Astrocyte (in vitro differentiated cells and primary cell): ENCODE data around the gene JAKMIP2. TPM values are rescaled to one million over a fixed set of nuclear protein-coding genes. Genes with fewer than 3 reads are reported as not detected.
"Not testable (repeated sequence)": the region's sequence is repeated elsewhere in the genome, so short reads cannot be mapped to it uniquely, and the experiment has no call there.

Experiments
- DNase-seq: peaks from one replicate; pipeline ENCODE4 v3.0.0-alpha.2; 2010; ENCODE audit warnings: low read depth
- FAIRE-seq: peaks from 2 replicates; lab custom pipeline; 2011; peaks lifted over from hg19 to GRCh38; lab: Jason Lieb, UNC
- H2AFZ ChIP-seq: 2 replicates; pipeline ENCODE4 v1.6.0; 2012; ENCODE audit warnings: low read depth, low read length, inconsistent platforms
- H3K27ac ChIP-seq: 2 replicates; pipeline ENCODE4 v1.5.1; 2011; ENCODE audit warnings: low read depth, low read length, inconsistent platforms
- H3K27me3 ChIP-seq: 2 replicates; pipeline ENCODE4 v1.6.0; 2011; ENCODE audit warnings: low read length, inconsistent platforms; ENCODE audit not compliant: insufficient read depth
- H3K36me3 ChIP-seq: 2 replicates; pipeline ENCODE4 v1.5.1; 2011; ENCODE audit warnings: low read length, inconsistent platforms; ENCODE audit not compliant: insufficient read depth
- H3K4me1 ChIP-seq: 2 replicates; pipeline ENCODE4 v1.5.1; 2011; ENCODE audit warnings: low read length, inconsistent platforms; ENCODE audit not compliant: insufficient read depth
- H3K4me2 ChIP-seq: 2 replicates; pipeline ENCODE4 v1.6.0; 2012; ENCODE audit warnings: low read length, inconsistent platforms
- H3K4me3 ChIP-seq: 2 replicates; pipeline ENCODE4 v1.5.1; 2011; ENCODE audit warnings: low read depth, mild to moderate bottlenecking, low read length, inconsistent platforms; ENCODE audit not compliant: insufficient read depth
- H3K79me2 ChIP-seq: 2 replicates; pipeline ENCODE4 v1.6.0; 2012; ENCODE audit warnings: mild to moderate bottlenecking, low read length, inconsistent platforms; ENCODE audit not compliant: insufficient read depth
- H3K9ac ChIP-seq: 2 replicates; pipeline ENCODE4 v1.6.0; 2012; ENCODE audit warnings: mild to moderate bottlenecking, low read length, inconsistent platforms
- H3K9me3 ChIP-seq: 2 replicates; pipeline ENCODE4 v1.5.1; 2012; ENCODE audit warnings: low read depth, mild to moderate bottlenecking, low read length, inconsistent platforms; ENCODE audit not compliant: insufficient read depth
- H4K20me1 ChIP-seq: 2 replicates; pipeline ENCODE4 v1.6.0; 2012; ENCODE audit warnings: low read length, inconsistent platforms; ENCODE audit not compliant: insufficient read depth
- H3K27ac Mint-ChIP-seq: one replicate; pipeline ENCODE4 v1.8.0; 2021; ENCODE audit warnings: mild to moderate bottlenecking, mixed read lengths; ENCODE audit not compliant: unreplicated experiment
- H3K27me3 Mint-ChIP-seq: one replicate; pipeline ENCODE4 v1.8.0; 2021; ENCODE audit warnings: low read depth, mixed read lengths; ENCODE audit not compliant: unreplicated experiment
- H3K36me3 Mint-ChIP-seq: one replicate; pipeline ENCODE4 v1.8.0; 2021; ENCODE audit warnings: low read depth, mixed read lengths; ENCODE audit not compliant: unreplicated experiment
- H3K4me1 Mint-ChIP-seq: one replicate; pipeline ENCODE4 v1.8.0; 2021; ENCODE audit warnings: low read depth, mixed read lengths; ENCODE audit not compliant: unreplicated experiment
- H3K4me3 Mint-ChIP-seq: one replicate; pipeline ENCODE4 v1.8.0; 2021; ENCODE audit warnings: mild to moderate bottlenecking, moderate library complexity, mixed read lengths; ENCODE audit not compliant: unreplicated experiment
- H3K9me3 Mint-ChIP-seq: one replicate; pipeline ENCODE4 v1.8.0; 2021; ENCODE audit warnings: mild to moderate bottlenecking, mixed read lengths; ENCODE audit not compliant: unreplicated experiment
- EZH2 ChIP-seq: IDR thresholded peaks from 2 replicates; pipeline ENCODE4 v1.6.1; 2012; ENCODE audit warnings: mild to moderate bottlenecking, low read length, inconsistent platforms; ENCODE audit not compliant: insufficient read depth
- total RNA-seq: library from RNA; stranded (reverse); gene quantifications from 2 replicates; pipeline ENCODE4 v1.2.1, GENCODE V29; 2021
- TF ChIP-seq, protein P1 (sequence below): IDR thresholded peaks from 2 replicates; pipeline ENCODE4 v1.5.1; 2011; ENCODE audit warnings: low read depth, mild to moderate bottlenecking, inconsistent platforms, low read length, moderate library complexity; ENCODE audit not compliant: insufficient read depth

JAKMIP2 gene
- total RNA-seq, 1 donor from 2014 or later, result 15.1 TPM

DNA sequence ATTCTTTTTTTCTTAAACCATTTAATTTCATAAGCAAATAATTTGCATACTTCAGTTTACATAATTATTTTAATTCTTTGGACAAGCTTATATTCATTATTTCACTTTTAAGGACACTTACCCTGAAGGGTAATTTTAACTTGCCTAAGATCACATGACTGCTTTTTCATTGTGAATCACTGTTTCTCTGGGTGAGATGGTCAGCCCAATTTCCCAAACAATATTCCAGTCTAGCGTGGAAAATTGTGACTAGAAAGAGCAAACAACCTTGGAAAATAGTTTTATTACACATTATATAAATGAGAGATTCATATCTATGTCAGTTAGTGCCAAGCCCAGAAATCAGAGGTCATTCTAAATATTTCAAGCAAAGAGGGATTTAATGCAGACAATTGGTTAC, 21.4 kb upstream of the JAKMIP2 start:
- no peaks in the 10 kb centered on the region for H3K36me3 Mint-ChIP-seq
- Histone ChIP-seq H3K9me3 (no peaks in the 10 kb centered on the region), H3K4me2 (no peak overlapping the region), H3K4me1 (no peaks in the 10 kb centered on the region), H3K27me3 (no peaks in the 10 kb centered on the region), H3K79me2 (no peaks in the 10 kb centered on the region), H3K36me3 (no peaks in the 10 kb centered on the region), H3K27ac (no peak overlapping the region), H3K4me3 (no peak overlapping the region), H4K20me1 (no peaks in the 10 kb centered on the region), H3K9ac (no peak overlapping the region), H2AFZ (peak overlapping the region; percentile 32)
- DNase-seq, result no peak
- H3K9me3 Mint-ChIP-seq, result no peaks in the 10 kb centered on the region
- FAIRE-seq, result no peak
- TF ChIP-seq, protein P1, sequence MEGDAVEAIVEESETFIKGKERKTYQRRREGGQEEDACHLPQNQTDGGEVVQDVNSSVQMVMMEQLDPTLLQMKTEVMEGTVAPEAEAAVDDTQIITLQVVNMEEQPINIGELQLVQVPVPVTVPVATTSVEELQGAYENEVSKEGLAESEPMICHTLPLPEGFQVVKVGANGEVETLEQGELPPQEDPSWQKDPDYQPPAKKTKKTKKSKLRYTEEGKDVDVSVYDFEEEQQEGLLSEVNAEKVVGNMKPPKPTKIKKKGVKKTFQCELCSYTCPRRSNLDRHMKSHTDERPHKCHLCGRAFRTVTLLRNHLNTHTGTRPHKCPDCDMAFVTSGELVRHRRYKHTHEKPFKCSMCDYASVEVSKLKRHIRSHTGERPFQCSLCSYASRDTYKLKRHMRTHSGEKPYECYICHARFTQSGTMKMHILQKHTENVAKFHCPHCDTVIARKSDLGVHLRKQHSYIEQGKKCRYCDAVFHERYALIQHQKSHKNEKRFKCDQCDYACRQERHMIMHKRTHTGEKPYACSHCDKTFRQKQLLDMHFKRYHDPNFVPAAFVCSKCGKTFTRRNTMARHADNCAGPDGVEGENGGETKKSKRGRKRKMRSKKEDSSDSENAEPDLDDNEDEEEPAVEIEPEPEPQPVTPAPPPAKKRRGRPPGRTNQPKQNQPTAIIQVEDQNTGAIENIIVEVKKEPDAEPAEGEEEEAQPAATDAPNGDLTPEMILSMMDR, result no peak
- no peak for TF ChIP-seq EZH2
- H3K27me3 Mint-ChIP-seq, result peaks cover 15% of the 10 kb centered on the region
- H3K4me1 Mint-ChIP-seq, result peaks cover 5% of the 10 kb centered on the region
- no peak overlapping the region for H3K27ac Mint-ChIP-seq
- no peak overlapping the region for H3K4me3 Mint-ChIP-seq

DNA sequence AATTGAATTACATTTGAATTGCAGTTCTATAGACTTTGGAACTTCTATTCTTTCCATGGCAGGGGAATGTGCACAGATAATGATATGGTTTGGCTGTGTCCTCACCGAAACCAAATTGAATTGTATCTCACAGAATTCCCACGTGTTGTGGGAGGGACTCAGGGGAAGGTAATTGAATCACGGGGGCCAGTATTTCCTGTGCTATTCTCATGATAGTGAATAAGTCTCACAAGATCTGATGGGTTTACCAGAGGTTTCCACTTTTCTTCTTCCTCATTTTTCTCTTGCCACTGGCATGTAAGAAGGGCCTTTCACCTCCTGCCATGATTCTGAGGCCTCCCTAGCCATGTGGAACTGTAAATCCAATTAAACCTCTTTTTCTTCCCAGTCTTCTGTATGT, 20.6 kb upstream of the JAKMIP2 start:
- H3K79me2 ChIP-seq, H3K4me1 ChIP-seq, H3K4me2 ChIP-seq, H3K9ac ChIP-seq, H2AFZ ChIP-seq, H3K27ac ChIP-seq, H3K27me3 ChIP-seq, H3K4me3 ChIP-seq, FAIRE-seq, H4K20me1 ChIP-seq, H3K27ac Mint-ChIP-seq, H3K4me1 Mint-ChIP-seq, H3K36me3 Mint-ChIP-seq, H3K4me3 Mint-ChIP-seq, H3K36me3 ChIP-seq, DNase-seq, H3K9me3 ChIP-seq, H3K9me3 Mint-ChIP-seq: not testable (repeated sequence)
- H3K27me3 Mint-ChIP-seq, result peaks cover 15% of the 10 kb centered on the region

- no peaks in the 10 kb centered on the region for H3K79me2 ChIP-seq
- H3K27me3 ChIP-seq, result no peaks in the 10 kb centered on the region
- no peak overlapping the region for H3K4me3 ChIP-seq
- H3K27ac Mint-ChIP-seq, result no peak overlapping the region
- no peak overlapping the region for H3K27ac ChIP-seq
- H3K9me3 Mint-ChIP-seq, result no peaks in the 10 kb centered on the region
- H3K4me1 Mint-ChIP-seq, result peaks cover 5% of the 10 kb centered on the region
- no peaks in the 10 kb centered on the region for H3K4me1 ChIP-seq
- H3K9me3 ChIP-seq, result no peaks in the 10 kb centered on the region
- H3K4me2 ChIP-seq, result no peak overlapping the region
- H3K36me3 Mint-ChIP-seq, result no peaks in the 10 kb centered on the region
- no peak for FAIRE-seq
- peaks cover 10% of the 10 kb centered on the region for H3K27me3 Mint-ChIP-seq
- DNase-seq, result no peak
- no peak overlapping the region for H3K9ac ChIP-seq
- H3K4me3 Mint-ChIP-seq, result no peak overlapping the region
- no peaks in the 10 kb centered on the region for H4K20me1 ChIP-seq
- H2AFZ ChIP-seq, result no peak overlapping the region
- H3K36me3 ChIP-seq, result no peaks in the 10 kb centered on the region
- TF ChIP-seq EZH2, result no peak
- TF ChIP-seq, protein P1, result no peak
These were observed 18.9 kb upstream of the JAKMIP2 start for GRCh38 chr5:147801461-147801860.
